Skeletal muscle tissue (tissue), 4 donors: ENCODE results near the gene PACSIN2. TPM values are rescaled to one million over a fixed set of nuclear protein-coding genes. Genes with fewer than 3 reads are reported as not detected.
"Not testable (repeated sequence)": the region's sequence is repeated elsewhere in the genome, so short reads cannot be mapped to it uniquely, and the experiment has no call there.

Source experiments
- H3K27ac ChIP-seq: one replicate; pipeline ENCODE4 v1.7.0; 2013; ENCODE audit warnings: mild to moderate bottlenecking, low read depth, low read length, inconsistent platforms
- H3K27me3 ChIP-seq, 3 donors: one replicate each; pipeline ENCODE4 v1.7.0; 2013; ENCODE audit warnings: low read length in 3 of 3; ENCODE audit not compliant: control insufficient read depth in 3 of 3, insufficient read depth in 3 of 3
- H3K36me3 ChIP-seq, 3 donors: one replicate each; pipeline ENCODE4 v1.7.0; 2013; ENCODE audit warnings: low read length in 3 of 3; ENCODE audit not compliant: control insufficient read depth in 3 of 3, insufficient read depth in 3 of 3
- H3K4me1 ChIP-seq, 3 donors: one replicate each; pipeline ENCODE4 v1.7.0; 2013; ENCODE audit warnings: low read length in 3 of 3, mild to moderate bottlenecking in 3 of 3; ENCODE audit not compliant: control insufficient read depth in 3 of 3, insufficient read depth in 3 of 3
- H3K4me3 ChIP-seq, 3 donors: one replicate each; pipeline ENCODE4 v1.7.0; 2013; ENCODE audit warnings: low read length in 3 of 3
- H3K9ac ChIP-seq, 3 donors: one replicate each; pipeline ENCODE4 v1.7.0; 2013; ENCODE audit warnings: low read length in 3 of 3, mild to moderate bottlenecking in 3 of 3, moderate library complexity in 2 of 3, low read depth in 1 of 3
- H3K9me3 ChIP-seq, 3 donors: one replicate each; pipeline ENCODE4 v1.7.0; 2013; ENCODE audit warnings: low read length in 3 of 3; ENCODE audit not compliant: control insufficient read depth in 3 of 3
- total RNA-seq: library from RNA; depleted of rRNA; stranded (reverse); fragments of >200 nt; gene quantifications from one replicate; pipeline ENCODE4 v1.2.3, GENCODE V29; 2014
- donor health status: Osteomylitis.

PACSIN2 gene
- total RNA-seq, 1 donor from 2014 or later = 20.9 TPM

GRCh38 chr22:42960531-42961399, 54.2 kb downstream of the PACSIN2 start:
- Histone ChIP-seq H3K27me3 (no peaks in the 10 kb centered on the region), H3K9ac (peak overlapping the region in 2 of 3 donors; percentile 18 to 58), H3K9me3 (no peaks in the 10 kb centered on the region), H3K4me1 (peaks cover 21 to 29% (median 28%) of the 10 kb centered on the region in 3 donors), H3K4me3 (peak overlapping the region in 2 of 3 donors; percentile 11 to 63), H3K36me3 (no peaks in the 10 kb centered on the region), H3K27ac (peak overlapping the region; percentile 22)

GRCh38 chr22:42959576-42960509, 55.1 kb downstream of the PACSIN2 start:
- H3K4me3 ChIP-seq = peak overlapping the region; percentile 41 to 63 (median 59)
- peak overlapping the region; percentile 8 to 58 (median 18) for H3K9ac ChIP-seq
- H3K27ac ChIP-seq = peak overlapping the region; percentile 22
- no peaks in the 10 kb centered on the region for H3K9me3 ChIP-seq
- no peaks in the 10 kb centered on the region for H3K27me3 ChIP-seq
- peaks cover 21 to 29% (median 25%) of the 10 kb centered on the region in 3 donors for H3K4me1 ChIP-seq
- H3K36me3 ChIP-seq = no peaks in the 10 kb centered on the region

GRCh38 chr22:42958937-42959336, 56.0 kb downstream of the PACSIN2 start:
- Histone ChIP-seq H3K27ac (no peak overlapping the region), H3K4me3 (peak overlapping the region; percentile 13 to 63 (median 59)), H3K9me3 (no peaks in the 10 kb centered on the region), H3K36me3 (no peaks in the 10 kb centered on the region), H3K4me1 (peaks cover 27 to 36% (median 30%) of the 10 kb centered on the region in 3 donors), H3K27me3 (no peaks in the 10 kb centered on the region), H3K9ac (no peak overlapping the region)

- peaks cover 27 to 35% (median 34%) of the 10 kb centered on the region in 3 donors for H3K4me1 ChIP-seq
- H3K9ac ChIP-seq = peak overlapping the region in 1 of 3 donors; percentile 3
- no peaks in the 10 kb centered on the region for H3K27me3 ChIP-seq
- H3K4me3 ChIP-seq = no peak overlapping the region
- no peak overlapping the region for H3K27ac ChIP-seq
- H3K36me3 ChIP-seq = no peaks in the 10 kb centered on the region
- H3K9me3 ChIP-seq = no peaks in the 10 kb centered on the region
Observed at GRCh38 chr22:42957958-42958357, 57.0 kb downstream of the PACSIN2 start.

- H3K9ac ChIP-seq = no peak overlapping the region
- no peaks in the 10 kb centered on the region for H3K36me3 ChIP-seq
- peaks cover 27 to 35% (median 32%) of the 10 kb centered on the region in 3 donors for H3K4me1 ChIP-seq
- no peak overlapping the region for H3K27ac ChIP-seq
- no peaks in the 10 kb centered on the region for H3K9me3 ChIP-seq
- no peak overlapping the region for H3K4me3 ChIP-seq
- no peaks in the 10 kb centered on the region for H3K27me3 ChIP-seq
Observed at GRCh38 chr22:42957544-42957943, 57.4 kb downstream of the PACSIN2 start.

- Histone ChIP-seq H3K36me3 (no peaks in the 10 kb centered on the region), H3K9me3 (no peaks in the 10 kb centered on the region), H3K9ac (no peak overlapping the region), H3K27me3 (no peaks in the 10 kb centered on the region), H3K4me1 (peaks cover 26 to 45% (median 28%) of the 10 kb centered on the region in 3 donors), H3K4me3 (no peak overlapping the region), H3K27ac (no peak overlapping the region)
Observed at GRCh38 chr22:42955848-42956247, 59.1 kb downstream of the PACSIN2 start.

GRCh38 chr22:42955087-42955635, 59.8 kb downstream of the PACSIN2 start:
- no peak overlapping the region for H3K27ac ChIP-seq
- H3K9ac ChIP-seq = no peak overlapping the region
- H3K4me3 ChIP-seq = no peak overlapping the region
- H3K36me3 ChIP-seq = no peaks in the 10 kb centered on the region
- H3K4me1 ChIP-seq = peaks cover 19 to 38% (median 23%) of the 10 kb centered on the region in 3 donors
- no peaks in the 10 kb centered on the region for H3K9me3 ChIP-seq
- H3K27me3 ChIP-seq = no peaks in the 10 kb centered on the region

GRCh38 chr22:42953751-42954150, 61.2 kb downstream of the PACSIN2 start:
- not testable (repeated sequence) for H3K9me3 ChIP-seq, H3K27ac ChIP-seq, H3K9ac ChIP-seq, H3K36me3 ChIP-seq, H3K27me3 ChIP-seq, H3K4me3 ChIP-seq
- H3K4me1 ChIP-seq = peaks cover 17 to 35% (median 22%) of the 10 kb centered on the region in 3 donors

GRCh38 chr22:42951093-42951710, 63.7 kb downstream of the PACSIN2 start:
- Histone ChIP-seq H3K4me1 (peaks cover 36 to 56% (median 42%) of the 10 kb centered on the region in 3 donors), H3K36me3 (no peaks in the 10 kb centered on the region), H3K9ac (no peak overlapping the region), H3K9me3 (no peaks in the 10 kb centered on the region), H3K27me3 (no peaks in the 10 kb centered on the region), H3K4me3 (no peak overlapping the region), H3K27ac (no peak overlapping the region)
